Neuron (in vitro differentiated cells): ENCODE data around the gene MRC2.

Experiments used
- H2AFZ ChIP-seq: one replicate; pipeline ENCODE4 v1.6.1; 2013; ENCODE audit warnings: low read depth, mild to moderate bottlenecking, inconsistent platforms, low read length, moderate library complexity
- H3K27me3 ChIP-seq: one replicate; pipeline ENCODE4 v1.6.1; 2013; ENCODE audit warnings: low read length; ENCODE audit not compliant: insufficient read depth
- H3K36me3 ChIP-seq: one replicate; pipeline ENCODE4 v1.6.1; 2013; ENCODE audit warnings: low read length; ENCODE audit not compliant: insufficient read depth
- H3K4me1 ChIP-seq: one replicate; pipeline ENCODE4 v1.6.1; 2013; ENCODE audit warnings: low read length; ENCODE audit not compliant: insufficient read depth
- H3K4me3 ChIP-seq: 2 replicates; pipeline ENCODE4 v1.5.1; 2013; ENCODE audit warnings: mild to moderate bottlenecking, low read length, moderate library complexity
- H3K9me3 ChIP-seq: one replicate; pipeline ENCODE4 v1.6.1; 2013; ENCODE audit warnings: low read length

MRC2 gene

DNA sequence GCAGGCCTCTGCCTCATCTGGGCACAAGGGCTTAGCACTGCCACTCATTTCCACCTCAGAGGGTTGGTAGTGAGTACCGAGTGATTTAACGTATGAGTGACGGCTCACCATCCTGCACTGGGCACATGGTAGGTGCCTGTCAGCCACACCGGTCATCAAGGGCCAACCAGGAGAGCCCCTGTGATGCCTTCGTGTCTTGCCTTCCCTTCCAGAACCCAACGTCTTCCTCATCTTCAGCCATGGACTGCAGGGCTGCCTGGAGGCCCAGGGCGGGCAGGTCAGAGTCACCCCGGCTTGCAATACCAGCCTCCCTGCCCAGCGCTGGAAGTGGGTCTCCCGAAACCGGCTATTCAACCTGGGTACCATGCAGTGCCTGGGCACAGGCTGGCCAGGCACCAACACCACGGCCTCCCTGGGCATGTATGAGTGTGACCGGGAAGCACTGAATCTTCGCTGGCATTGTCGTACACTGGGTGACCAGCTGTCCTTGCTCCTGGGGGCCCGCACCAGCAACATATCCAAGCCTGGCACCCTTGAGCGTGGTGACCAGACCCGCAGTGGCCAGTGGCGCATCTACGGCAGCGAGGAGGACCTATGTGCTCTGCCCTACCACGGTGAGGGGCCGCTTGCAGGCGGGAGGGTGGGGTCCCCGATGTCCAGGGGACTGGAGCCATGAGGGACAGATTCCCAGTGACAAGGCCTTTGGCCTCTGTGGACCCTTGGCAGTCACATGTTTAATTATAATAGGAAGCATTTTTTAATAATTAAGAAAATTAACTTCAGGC is 37.1 kb downstream of the MRC2 start:
- H3K27me3 ChIP-seq: no peaks in the 10 kb centered on the region
- no peak overlapping the region for H3K4me3 ChIP-seq
- no peak overlapping the region for H2AFZ ChIP-seq
- H3K9me3 ChIP-seq: peaks cover 1% of the 10 kb centered on the region
- peaks cover 24% of the 10 kb centered on the region for H3K36me3 ChIP-seq
- H3K4me1 ChIP-seq: no peaks in the 10 kb centered on the region

DNA sequence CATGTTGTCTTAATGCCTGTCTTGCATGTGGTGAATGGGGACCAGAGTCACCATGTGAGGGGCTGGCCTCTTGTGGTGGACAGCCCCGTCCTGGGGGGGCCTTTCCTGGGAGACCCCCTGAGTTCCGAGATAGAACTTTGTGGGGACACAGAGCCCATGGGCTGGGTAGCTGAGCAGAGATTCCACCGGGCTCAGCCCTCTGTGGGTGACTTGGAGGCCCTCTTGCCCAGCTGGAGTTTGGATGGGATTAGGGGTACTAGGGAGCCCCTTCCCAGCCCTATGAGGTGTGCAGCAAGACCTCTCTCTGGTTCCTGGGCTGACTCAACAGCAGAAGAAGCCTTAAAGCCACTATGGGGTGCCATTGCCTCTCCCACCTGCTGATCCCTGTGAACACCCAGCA is 38.1 kb downstream of the MRC2 start:
- Histone ChIP-seq H3K4me3 (no peak overlapping the region), H3K4me1 (no peaks in the 10 kb centered on the region), H2AFZ (no peak overlapping the region), H3K9me3 (no peaks in the 10 kb centered on the region), H3K27me3 (no peaks in the 10 kb centered on the region), H3K36me3 (peaks cover 28% of the 10 kb centered on the region)

DNA sequence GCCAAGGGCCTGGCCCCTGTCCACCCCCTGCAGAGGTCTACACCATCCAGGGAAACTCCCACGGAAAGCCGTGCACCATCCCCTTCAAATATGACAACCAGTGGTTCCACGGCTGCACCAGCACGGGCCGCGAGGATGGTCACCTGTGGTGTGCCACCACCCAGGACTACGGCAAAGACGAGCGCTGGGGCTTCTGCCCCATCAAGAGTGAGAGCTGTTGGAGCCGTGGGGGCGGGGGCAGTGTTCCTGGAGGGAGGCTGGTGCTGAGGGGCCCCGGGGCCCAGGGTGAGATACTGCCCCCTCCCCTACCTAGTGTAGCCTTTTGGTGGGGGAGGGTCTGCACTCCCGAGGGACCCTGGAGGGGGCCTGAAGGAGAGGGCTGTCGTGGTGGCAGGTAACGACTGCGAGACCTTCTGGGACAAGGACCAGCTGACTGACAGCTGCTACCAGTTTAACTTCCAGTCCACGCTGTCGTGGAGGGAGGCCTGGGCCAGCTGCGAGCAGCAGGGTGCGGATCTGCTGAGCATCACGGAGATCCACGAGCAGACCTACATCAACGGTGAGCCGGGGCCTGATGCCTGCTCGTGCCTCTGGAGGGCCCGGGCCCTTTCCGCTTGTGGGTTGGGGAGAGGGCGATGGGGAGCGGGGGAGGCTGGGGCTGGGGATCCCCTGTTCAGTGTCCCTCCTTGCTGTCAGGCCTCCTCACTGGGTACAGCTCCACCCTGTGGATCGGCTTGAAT is 38.8 kb downstream of the MRC2 start:
- no peaks in the 10 kb centered on the region for H3K27me3 ChIP-seq
- H2AFZ ChIP-seq: no peak overlapping the region
- peaks cover 34% of the 10 kb centered on the region for H3K36me3 ChIP-seq
- H3K4me3 ChIP-seq: no peak overlapping the region
- no peaks in the 10 kb centered on the region for H3K4me1 ChIP-seq
- no peaks in the 10 kb centered on the region for H3K9me3 ChIP-seq

DNA sequence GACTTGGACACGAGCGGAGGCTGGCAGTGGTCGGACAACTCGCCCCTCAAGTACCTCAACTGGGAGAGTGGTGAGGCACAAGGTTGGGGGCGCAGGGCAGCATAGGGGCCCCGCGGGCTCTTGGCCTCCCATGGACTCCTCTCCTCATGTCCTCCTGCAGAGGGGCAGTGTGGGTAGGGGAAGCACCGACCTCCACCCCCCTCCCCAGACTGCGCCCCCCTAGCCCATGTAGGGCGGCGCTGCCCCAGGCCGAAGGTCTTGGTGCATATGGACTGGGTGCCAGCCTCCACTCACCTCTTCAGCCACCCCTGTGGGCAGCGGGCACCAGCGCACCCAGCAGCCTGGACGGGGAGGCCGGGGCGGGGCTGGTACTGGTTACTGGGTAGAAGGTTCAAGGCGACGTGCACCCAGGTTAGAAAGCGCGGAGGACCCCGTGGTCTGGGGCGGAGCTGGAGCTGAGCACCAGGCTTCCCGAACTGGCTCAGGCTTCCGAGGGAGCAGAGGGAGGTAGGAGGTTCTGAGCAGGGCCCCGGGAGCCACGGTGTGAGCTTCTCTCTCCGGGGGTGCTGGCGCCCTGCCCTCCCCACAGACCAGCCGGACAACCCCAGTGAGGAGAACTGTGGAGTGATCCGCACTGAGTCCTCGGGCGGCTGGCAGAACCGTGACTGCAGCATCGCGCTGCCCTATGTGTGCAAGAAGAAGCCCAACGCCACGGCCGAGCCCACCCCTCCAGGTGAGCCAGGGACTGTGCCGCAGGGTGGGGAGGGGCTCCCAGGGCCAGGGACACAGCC is 39.5 kb downstream of the MRC2 start:
- Histone ChIP-seq H3K27me3 (no peaks in the 10 kb centered on the region), H2AFZ (no peak overlapping the region), H3K9me3 (no peaks in the 10 kb centered on the region), H3K4me1 (no peaks in the 10 kb centered on the region), H3K4me3 (no peak overlapping the region), H3K36me3 (peaks cover 36% of the 10 kb centered on the region)

DNA sequence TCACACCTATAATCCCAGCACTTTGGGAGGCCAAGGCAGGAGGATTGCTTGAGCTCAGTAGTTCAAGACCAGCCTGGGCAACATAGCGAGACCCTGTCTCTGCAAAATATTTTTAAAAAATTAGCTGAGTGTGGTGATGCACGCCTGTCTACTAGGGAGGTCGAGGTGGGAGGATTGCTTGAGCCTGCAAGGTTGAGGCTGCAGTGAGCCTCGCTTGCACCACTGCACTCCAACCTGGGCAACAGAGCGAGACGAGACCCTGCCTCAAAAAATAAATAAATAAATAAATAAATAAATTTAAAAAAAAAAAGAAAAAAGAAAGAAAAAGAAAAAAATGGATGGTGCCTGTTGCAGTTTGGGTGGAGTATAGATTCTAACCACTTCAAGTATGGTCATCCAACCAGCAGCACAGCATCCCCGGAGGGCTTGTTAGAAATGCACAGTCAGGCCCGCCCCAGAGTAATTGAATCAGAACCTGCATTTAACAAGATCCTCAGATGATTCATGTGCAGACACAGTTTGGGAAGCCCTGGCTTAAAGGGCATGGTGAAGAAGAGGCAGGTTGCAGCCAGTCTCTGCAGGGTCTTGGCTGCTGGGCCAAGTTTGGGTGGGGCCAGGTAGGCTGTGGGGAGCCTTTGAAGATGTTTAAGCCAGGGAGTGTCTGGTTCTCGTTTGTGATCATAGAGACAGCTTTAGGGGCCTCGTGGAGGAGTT is 40.8 kb downstream of the MRC2 start:
- Histone ChIP-seq H3K36me3 (peaks cover 46% of the 10 kb centered on the region), H3K4me1 (no peaks in the 10 kb centered on the region), H3K27me3 (no peaks in the 10 kb centered on the region), H3K4me3 (no peak overlapping the region), H2AFZ (no peak overlapping the region), H3K9me3 (no peaks in the 10 kb centered on the region)

DNA sequence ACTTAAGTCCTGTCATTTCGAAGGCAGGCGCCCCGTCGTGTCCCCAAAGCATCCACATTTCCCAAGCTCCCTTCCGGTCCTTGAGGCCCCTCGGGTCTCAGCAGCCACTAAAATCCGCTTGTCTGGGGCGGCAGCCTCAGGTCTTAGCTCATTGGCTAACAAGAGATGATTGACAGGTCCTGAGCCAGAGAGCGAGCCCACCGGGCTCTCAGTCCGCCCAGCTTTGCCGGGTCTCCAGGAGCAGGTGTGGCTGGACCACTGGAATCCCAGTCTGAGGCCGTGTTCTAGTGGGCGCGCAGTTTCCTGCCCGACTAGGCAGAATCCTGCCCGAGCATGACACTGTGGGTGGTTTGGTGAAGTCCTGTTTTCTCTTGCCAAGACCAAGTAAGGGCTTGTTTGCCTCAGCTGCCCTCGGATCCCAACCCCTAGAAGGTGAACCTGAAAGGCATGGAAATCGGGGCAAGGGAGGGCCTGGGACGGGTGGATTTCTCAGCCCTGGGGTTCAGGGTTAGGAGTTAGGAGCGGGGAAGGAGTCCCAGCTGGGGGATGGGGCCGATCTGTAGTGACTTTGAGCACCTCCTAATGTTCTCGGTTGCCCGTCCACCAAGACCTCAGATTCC is 42.8 kb downstream of the MRC2 start:
- Histone ChIP-seq H3K4me3 (no peak overlapping the region), H3K4me1 (no peaks in the 10 kb centered on the region), H3K27me3 (no peaks in the 10 kb centered on the region), H3K36me3 (peaks cover 57% of the 10 kb centered on the region), H3K9me3 (no peaks in the 10 kb centered on the region), H2AFZ (no peak overlapping the region)

DNA sequence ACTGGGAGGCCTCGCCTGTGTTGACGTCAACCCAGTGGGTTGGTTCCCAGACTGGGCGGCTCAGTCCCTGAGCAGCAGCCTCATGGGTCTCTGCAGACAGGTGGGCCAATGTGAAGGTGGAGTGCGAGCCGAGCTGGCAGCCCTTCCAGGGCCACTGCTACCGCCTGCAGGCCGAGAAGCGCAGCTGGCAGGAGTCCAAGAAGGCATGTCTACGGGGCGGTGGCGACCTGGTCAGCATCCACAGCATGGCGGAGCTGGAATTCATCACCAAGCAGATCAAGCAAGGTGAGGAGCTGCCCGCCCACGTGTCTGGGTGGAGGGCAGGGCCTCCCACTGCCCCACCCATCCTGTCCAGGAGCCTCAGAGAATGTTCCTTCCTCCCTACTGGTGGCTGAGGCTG is 44.1 kb downstream of the MRC2 start:
- H2AFZ ChIP-seq: no peak overlapping the region
- no peaks in the 10 kb centered on the region for H3K9me3 ChIP-seq
- H3K4me3 ChIP-seq: no peak overlapping the region
- H3K4me1 ChIP-seq: no peaks in the 10 kb centered on the region
- H3K36me3 ChIP-seq: peaks cover 64% of the 10 kb centered on the region
- H3K27me3 ChIP-seq: no peaks in the 10 kb centered on the region

DNA sequence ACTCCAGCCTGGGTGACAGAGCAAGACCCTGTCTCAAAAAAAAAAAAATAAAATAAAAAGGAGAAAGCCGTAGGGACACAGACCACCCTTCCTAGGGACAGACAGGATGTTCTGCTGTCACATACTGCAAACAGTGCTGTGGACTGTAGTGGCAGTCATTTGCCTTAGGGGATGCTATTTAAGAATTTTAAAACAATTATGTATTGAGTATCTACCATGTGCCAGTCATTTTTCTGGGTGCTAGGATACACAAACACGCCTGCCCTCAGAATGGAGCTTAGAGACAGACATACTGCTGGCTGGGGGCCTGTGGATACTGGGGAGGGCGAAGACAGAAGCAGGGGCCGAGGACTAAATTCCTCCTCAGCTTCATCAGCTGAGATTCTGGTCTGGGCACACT is 45.5 kb downstream of the MRC2 start:
- Histone ChIP-seq H3K4me1 (no peaks in the 10 kb centered on the region), H2AFZ (no peak overlapping the region), H3K4me3 (no peak overlapping the region), H3K9me3 (no peaks in the 10 kb centered on the region), H3K36me3 (peaks cover 62% of the 10 kb centered on the region), H3K27me3 (no peaks in the 10 kb centered on the region)

DNA sequence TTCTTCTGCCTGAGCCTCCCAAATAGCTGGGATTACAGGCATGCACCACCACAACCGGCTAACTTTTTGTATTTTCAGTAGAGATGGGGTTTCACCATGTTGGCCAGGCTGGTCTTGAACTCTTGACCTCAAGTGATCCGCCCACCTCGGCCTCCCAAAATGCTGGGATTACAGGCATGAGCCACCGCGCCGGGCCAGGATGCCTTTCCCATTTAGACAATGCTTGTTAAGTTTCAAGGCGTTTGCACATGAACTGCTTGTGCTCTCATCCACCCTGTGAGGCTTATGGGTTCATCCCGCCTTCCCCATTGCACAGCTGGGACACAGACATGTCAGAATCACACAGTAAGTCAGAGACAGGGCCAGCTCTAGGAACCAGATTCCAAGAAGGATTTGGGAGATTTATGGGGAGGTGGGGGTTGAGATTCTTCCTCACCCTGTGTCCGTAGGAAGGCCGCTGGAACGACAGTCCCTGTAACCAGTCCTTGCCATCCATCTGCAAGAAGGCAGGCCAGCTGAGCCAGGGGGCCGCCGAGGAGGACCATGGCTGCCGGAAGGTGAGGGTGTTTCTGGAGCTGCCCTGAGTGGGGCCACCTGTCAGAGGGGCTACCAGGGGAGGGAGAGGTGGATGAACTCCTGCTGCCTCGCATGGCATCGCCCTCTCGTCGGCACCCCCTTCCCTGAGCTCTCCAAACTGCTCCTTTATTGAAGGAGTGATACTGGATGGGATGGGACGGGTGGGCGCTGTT is 46.3 kb downstream of the MRC2 start:
- Histone ChIP-seq H3K27me3 (no peaks in the 10 kb centered on the region), H3K4me3 (no peak overlapping the region), H2AFZ (no peak overlapping the region), H3K9me3 (no peaks in the 10 kb centered on the region), H3K36me3 (peaks cover 65% of the 10 kb centered on the region), H3K4me1 (no peaks in the 10 kb centered on the region)

DNA sequence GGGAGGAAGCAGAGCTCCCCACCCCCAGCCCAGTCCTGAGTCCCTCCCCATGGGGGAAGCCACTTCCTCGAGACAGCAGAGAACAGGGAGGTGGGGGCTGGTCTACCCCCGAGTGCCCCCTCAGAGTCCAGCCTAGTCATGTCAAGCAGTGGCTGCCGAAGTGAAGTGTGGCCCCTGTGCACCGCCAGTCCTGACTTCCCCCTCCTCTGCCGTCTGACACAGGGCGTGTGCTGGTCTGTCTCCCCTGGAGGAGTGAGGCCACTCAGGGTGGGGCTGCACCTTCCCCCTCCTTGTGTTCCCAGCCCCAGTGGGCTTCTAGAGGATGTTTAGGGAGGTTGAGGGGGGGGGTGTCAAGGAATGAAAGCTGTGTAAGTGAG is 46.9 kb downstream of the MRC2 start:
- Histone ChIP-seq H2AFZ (no peak overlapping the region), H3K27me3 (no peaks in the 10 kb centered on the region), H3K36me3 (peaks cover 70% of the 10 kb centered on the region), H3K4me3 (no peak overlapping the region), H3K4me1 (no peaks in the 10 kb centered on the region), H3K9me3 (no peaks in the 10 kb centered on the region)

DNA sequence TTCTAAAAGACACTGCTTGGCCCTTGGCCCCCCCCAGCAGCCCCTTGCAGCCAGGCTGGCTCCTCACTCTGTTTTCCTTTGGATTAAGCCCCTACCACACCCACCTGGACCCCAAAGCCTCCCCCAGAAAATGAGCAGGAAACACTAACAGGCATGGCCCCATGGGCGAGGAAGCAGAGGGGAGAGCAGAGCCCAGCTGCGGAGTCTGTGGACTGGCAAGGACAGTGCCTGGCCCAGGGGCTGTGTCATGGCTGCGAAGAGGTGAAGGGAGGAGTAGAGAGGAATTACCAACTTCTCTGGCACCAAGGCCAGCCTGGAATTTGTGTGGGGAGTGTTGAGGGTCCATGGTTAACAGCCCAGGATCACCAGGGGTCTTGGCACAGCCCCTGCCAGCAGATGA is 47.4 kb downstream of the MRC2 start:
- Histone ChIP-seq H3K36me3 (peaks cover 74% of the 10 kb centered on the region), H2AFZ (no peak overlapping the region), H3K4me3 (no peak overlapping the region), H3K27me3 (no peaks in the 10 kb centered on the region), H3K4me1 (no peaks in the 10 kb centered on the region), H3K9me3 (no peaks in the 10 kb centered on the region)

DNA sequence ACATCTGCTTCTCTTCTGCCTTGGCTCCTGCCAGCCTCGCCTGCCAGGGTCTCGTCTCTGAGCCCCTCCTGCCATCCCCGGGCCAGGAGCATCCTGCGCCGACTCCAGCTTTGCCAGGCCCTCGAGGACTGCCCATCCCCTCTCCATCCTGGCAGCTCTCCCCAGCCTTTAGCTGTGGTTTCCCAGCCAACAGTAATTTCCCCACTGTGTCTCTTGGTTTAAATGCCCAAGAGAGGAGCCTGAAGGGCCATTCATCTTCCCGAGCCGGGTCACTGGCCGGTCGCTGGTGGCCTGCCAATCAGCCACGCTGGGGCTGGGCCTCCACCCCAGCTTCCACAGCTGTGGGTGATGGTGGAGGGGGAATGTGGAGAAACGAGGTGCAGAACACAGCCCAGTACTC is 47.8 kb downstream of the MRC2 start:
- Histone ChIP-seq H3K36me3 (peaks cover 76% of the 10 kb centered on the region), H3K9me3 (no peaks in the 10 kb centered on the region), H3K27me3 (no peaks in the 10 kb centered on the region), H3K4me1 (no peaks in the 10 kb centered on the region), H3K4me3 (no peak overlapping the region), H2AFZ (no peak overlapping the region)
